DMS53 (cell line): ENCODE results near the gene L1CAM.

Source experiments
- DNase-seq: peaks from one replicate; lab custom pipeline; 2025; lab: John Stamatoyannopoulos, UW

The L1CAM gene

DNA sequence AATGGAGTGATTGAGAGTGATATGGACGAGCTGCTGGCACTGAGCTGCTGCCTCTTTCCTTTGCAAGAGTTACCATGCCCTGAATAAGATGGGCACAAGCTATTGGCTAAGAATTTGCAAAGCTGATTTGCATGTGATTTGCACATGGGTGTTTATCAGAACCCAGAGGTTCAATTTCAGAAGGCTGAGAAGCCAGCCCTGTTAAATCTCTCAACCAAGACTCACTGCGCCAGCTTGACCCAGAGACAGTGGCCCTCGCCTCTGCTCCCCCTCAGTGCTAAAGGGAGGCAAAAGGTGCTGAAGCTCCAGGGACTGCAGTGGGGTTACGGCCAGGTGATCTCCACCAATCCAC is 39.4 kb upstream of the L1CAM start:
- no peak for DNase-seq

DNA sequence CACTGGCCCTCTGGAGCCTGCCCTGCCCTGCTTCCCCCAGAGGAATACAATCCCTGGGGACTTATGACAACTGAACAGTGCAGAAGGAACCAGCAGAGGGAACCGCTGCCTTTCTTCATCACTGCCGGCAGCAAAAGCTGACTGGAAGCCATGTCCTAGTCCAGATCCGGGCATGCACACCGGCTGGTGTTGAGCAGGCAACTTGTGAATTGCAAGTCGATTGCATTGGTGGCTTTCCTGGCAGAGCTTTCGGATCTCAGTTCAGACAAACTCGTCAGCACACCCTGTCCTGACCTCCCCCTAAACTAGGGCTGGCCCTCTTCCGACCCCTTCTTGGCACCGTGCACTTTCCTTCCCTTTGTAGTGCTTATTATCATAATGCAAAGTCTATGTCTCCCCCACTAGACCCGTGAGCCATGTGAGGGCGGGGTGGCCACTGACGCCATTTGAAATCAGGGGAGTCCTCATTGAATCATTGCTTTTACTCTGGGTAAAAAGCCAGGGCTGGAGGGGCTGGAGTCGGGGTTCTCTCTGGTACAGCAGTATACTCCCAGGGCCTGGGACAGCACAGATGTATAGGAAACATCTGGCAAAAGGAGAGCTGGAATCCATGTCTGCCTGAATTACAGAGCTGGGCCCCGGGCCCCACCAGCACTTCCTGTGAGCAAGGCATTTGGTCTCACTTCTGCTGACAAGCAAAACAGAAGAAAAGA is 38.3 kb upstream of the L1CAM start:
- DNase-seq: peak; percentile 53

DNA sequence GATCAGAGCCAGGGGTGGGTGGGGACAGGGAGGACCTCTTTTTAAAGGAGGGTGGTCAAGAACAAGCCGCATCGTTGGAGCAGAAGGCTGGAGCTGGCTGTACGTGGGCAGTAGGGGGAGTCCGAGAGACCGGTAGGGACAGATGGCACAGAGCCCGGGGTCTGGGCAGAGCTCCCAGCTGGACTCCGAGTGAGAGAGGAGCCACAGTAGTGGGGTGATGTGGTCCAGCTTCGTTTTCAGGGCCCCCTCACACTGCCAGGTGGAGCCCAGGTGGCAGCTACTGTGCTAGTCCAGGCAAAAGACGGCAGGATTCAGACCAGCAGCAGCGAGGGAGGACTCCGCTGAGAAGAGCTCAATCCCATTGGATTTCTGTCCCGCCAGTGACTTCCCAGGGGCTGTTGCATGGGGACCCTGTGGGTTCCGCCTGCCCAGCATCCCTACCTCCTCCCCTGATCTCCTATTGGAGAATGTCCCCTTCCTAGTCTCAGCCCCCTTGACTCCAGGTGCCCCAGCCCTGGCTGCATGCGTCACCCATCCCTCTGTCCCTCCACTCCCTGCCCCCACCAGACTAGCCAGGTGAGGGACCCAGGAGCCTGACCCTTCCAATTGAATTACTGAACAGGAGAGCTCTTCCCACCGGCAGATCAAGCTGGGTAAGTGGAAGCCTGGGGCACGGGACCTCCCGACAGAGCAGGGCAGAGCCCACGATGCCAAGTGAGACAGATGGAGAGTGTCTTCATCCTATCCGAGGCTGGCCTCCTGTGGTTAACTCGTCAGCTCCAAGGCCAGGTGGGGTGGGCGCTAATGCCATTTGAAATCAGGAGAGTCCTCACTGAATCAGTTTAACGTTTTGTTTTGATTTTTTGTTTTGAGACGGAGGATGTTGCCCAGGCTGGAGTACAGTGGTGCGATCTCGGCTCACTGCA is 37.2 kb upstream of the L1CAM start:
- DNase-seq: no peak

DNA sequence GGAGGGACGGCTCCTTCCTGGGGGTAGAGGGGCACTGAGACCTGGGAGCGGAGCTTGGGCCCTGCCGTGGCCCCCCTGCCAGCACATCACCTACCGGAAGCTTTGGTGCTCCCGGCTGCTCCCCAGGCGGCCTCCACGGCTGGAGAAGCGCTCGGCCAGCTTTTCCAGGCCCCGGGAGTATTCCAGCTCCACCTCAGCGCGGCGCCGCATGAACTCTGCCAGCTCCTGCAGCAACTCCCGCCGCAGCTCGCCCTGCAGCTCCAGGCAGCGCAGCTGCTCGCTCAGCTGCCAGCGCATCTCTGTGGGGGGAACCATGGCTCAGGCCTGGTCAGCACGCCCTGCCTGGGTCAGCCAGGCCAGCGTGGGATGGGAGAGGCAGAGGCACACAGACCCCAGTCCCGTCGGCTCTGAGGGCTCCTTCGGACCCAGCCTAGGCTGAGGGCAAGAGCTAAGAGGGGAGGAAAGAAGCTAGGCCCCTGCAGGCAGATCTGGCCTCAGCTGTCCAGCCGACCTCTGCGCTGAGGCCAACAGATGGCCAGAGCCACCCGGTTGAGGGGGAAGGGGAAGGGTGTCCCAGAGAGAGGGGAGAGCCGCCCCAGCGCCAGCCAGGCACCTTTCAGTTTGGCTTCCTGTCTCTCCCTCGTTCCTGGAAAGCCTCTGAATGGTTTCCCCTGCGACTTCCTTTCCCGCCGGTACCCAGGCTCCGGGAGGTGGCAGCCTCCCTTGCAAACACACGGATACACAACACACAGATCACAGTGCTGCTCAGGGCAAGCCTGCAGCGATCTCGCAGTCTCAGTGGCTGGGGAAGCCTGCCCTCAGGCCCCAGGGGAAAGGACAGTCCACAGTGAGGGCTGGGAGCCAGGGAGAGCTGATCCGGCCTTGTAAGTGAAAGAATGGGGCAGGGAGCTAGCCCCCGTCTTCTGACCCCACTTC is 35.8 kb upstream of the L1CAM start:
- no peak for DNase-seq

DNA sequence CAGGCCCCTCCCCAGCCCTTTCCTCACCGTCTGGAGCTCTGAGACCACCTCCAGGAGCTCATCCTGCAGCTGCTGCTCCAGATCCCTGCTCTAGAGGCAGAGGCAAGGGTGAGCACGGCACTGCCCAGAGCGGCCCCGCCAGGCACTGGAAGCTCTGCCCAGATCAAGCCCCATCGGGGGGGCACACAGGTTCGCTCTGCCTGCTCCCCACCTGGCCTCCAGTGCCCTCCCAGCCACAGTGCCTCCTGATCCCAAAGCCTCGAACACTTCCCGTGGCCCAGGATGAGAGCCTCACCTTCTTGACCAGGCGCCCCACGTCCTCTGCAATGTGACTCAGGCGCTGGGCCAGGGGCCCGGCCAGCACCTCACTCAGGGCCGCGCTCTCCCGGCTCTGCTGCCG is 35.1 kb upstream of the L1CAM start:
- no peak for DNase-seq

DNA sequence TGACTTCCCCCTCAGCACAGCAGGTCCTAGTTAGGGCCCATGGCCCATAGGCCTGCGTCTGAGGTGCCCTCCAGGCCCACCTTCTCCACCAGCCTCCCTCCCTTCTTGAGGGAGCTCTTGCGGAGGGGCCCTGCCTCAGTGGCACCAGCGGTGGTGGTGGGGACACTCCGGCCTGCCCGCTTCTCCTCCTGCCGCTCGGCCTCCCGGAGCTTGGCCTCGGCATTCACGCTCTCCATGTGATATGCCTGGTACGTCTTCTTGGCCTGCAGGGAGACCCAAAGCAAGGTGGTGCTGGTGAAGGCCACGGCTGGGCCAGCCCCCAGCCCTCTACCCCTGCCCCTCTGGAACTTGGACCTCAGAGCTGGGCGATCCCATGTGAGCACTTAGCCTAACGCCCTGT is 34.6 kb upstream of the L1CAM start:
- DNase-seq: no peak

DNA sequence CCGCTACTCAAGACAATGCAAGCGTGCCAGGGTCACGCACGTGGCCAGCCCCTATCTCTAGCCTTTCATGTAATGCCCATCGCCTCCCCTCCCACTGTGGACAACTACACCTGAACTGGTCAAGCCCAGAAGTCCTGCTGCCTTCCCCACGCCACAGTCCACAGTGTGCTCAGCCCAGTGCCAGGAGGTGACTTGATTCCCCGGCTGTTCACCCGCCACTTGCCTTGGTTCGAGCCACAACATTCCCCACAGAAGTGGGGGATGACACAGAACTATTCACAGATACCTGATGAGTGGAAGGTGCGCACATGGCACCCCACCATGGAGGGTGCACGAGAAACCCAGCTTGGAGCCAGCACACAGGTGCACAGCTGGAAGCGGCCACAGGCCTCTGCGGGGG is 33.3 kb upstream of the L1CAM start:
- DNase-seq: no peak

DNA sequence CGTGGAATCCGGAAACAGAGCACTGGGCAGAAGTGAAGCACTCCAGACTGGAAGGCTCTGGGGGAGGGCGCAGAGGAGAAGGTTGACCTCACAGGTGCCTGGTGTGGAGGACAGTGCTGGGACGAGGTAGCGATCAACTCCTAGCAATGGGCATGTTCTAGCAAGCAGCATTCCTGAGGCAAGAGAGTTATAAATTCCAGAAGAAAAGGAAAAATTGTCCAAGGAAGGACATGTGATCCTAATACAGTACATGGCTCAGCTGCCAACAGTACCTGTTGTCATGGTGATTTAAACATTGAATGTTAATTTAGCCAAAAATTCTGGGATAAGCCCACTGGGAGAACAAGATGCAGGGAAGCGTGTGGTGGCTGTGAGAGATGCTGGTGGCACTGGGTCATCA is 31.9 kb upstream of the L1CAM start:
- DNase-seq: no peak

DNA sequence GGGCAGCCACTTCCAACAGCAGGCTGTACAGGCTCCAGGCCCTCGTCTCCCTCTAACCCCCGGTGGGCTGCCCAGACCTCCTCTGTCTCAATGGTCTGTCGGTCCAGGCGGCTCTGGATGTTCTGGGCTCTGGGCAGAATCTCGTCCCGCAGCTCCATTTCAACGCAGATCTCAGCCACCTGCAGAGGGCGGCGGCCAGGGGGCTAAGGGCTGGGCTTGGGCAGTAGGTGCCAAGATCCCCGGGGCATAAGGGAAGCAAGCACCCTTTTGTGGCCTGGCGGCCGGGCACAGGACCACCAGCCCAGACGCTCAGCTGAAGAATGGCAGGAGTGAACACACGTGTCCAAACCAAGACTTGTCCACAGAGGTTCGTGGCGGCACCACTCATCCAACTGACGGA is 27.7 kb upstream of the L1CAM start:
- no peak for DNase-seq

DNA sequence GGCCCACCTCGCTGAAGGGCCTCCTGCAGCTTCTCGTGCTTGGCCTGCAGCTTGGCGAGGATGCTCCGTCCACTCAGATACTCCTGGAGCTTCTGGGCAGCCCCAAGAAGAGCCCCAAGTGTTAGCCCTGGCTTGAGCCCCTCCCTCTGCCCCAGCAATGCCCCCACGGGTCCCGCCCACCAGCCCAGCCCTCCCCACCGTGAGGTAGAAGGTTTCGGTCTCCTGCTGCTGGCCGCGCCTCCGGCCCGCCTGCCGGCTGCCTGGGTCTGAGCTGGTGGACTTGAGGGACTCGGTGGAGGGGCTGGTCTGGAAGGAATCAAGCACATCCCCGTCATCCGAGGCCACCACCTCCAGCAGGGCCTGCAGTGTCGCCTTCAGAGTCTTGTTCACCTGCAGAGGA is 27.2 kb upstream of the L1CAM start:
- DNase-seq: no peak

DNA sequence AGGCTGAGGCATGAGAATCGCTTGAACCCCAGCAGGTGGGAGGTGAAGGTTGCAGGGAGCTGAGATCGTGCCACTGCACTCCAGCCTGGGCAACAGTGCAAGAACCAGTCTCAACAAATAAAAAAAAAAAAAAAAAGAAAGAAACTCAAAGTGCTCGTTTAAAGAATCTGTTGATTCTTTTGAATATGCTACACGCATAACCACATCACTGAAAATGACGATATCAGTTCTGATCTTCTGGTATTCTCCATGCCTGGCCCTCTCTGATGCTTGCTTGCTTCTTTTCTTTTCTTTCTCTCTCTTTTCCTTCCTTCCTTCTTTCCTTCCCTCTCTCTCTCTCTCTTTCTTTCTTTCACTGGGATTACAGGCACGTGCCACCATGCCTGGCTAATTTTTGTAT is 25.8 kb upstream of the L1CAM start:
- no peak for DNase-seq

DNA sequence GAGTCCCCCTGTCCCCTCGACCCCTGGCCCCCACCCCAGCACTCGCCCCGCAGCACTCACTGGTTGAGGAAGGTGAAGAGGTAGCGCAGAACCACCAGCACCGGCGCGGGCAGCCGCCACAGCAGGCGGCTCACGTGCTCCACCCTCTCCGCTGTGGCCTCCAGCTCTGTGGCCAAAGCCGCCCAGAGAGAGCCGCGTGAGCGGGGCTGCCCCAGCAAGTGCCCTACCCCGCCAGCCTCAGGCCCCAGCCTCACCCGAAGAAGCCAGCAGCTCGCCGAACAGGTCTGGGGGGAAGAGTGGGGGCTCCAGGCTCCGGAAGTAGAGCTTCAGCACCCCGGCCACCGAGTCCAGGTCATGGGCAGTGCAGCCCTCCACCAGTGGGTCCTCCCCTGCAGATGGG is 24.5 kb upstream of the L1CAM start:
- DNase-seq: no peak

DNA sequence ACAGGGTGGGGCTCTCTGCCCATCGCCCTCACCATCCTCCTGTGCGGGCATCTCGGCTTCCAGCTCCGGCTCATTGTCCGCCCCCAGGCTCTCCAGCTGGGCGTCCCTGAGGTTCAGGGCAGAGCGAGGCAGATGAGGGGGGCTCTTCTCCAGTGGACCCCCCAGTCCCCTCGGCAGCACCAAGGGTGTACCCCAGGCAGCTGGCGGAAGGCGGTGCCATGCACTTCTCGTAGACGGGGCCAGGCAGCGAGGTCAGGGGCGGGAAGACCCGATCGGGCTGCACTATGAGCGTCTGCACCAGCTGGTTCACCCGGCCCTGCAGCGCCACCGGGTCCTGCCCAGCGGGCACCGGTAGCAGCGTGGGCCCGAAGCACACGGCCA is 24.0 kb upstream of the L1CAM start:
- DNase-seq: no peak

DNA sequence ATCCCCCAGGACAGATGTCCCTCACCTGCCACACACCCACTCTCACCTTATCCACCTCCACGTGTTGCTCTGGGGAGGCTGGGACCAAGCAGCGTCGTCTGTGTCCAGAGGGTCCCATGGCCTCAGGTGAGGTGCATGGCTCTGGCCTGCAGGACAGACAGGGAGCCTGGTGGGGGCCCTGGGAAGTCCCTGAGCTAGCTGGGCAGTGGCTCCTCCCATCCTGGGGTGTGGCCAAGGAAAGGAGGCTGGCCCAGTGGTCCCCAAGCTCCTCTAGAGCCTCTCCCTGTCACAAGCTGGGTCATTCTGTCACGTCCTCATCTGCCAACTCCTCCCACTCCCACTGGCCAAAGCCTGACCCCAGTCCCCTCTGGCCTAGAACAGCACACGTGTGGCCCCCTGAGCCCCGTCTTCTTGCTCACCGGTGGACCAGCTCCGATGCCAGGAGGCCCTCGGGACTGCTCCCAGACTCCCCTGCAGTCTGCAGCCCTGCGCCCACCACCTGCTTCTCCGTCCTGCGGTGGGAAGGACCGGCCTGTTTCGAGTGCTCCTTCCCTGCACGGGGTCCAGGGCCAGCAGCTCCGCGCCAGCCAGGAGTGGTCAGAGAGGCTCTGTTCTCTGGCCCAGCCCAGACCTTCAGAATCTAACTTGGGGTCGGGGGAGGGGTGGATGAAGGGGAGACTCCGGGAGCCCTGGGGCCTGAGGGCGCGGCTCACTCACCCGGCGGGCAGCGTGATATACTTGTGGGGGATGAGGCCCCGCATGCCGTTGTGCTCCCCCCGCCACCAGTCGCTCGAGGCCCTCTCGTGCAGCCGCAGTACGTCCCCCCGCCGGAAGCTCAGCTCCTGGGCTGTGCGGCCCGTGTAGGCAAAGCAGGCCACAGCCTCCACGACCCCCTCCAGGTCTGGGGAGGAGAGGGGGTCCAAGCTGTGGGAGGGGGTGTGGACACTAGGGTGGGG is 23.3 kb upstream of the L1CAM start:
- peak; percentile 21 for DNase-seq

DNA sequence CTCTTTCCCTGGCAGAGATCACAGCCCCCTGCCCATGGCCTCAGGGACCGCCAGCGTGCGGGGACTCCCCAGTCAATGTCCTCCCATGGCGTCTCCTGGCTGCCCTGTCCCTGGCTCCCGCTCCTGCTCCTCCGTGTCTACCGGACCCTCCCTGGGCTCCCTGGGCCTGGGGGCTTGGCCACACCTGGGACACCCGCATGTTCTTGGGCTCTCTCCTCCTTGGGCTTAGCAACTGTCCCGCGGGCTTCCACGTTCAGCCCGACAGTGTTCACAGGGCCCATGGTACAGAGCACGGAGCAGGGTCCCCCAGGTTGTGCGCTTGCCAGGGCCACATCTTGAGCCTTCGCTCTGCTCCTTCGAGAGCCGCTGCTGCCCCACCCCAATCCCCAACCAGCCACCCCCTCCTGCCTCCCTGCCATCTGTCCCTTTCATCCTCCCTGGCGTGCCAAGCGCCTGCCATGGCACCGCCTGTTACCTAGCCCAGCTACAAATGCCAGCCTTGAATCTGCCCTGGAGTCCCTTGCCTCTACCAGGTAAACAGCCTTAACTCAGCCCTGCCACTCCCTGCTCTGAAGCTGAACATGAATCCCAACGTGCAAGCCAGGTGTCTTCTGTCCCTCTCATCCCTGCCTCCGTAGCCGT is 22.4 kb upstream of the L1CAM start:
- no peak for DNase-seq

DNA sequence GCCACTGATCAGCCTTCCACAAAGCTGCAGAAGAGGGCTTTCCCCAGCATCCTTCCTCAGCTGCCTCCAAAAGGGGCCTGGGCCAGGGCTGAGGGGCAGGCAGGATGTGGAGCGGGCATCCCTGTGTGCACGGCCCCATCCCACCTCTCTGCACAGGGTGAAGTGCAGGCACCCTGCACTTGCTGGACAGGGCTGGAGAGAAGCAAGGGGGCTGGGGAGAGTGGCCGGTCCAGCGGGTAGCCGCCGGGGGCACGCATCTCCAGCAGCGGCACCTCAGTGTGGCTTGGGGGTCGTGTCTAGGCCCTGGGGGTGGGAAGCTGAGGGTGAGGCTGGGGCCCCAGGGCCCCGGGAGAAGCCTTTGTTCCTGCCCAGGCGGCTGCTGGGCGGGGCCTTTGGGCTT is 21.5 kb upstream of the L1CAM start:
- DNase-seq: no peak

DNA sequence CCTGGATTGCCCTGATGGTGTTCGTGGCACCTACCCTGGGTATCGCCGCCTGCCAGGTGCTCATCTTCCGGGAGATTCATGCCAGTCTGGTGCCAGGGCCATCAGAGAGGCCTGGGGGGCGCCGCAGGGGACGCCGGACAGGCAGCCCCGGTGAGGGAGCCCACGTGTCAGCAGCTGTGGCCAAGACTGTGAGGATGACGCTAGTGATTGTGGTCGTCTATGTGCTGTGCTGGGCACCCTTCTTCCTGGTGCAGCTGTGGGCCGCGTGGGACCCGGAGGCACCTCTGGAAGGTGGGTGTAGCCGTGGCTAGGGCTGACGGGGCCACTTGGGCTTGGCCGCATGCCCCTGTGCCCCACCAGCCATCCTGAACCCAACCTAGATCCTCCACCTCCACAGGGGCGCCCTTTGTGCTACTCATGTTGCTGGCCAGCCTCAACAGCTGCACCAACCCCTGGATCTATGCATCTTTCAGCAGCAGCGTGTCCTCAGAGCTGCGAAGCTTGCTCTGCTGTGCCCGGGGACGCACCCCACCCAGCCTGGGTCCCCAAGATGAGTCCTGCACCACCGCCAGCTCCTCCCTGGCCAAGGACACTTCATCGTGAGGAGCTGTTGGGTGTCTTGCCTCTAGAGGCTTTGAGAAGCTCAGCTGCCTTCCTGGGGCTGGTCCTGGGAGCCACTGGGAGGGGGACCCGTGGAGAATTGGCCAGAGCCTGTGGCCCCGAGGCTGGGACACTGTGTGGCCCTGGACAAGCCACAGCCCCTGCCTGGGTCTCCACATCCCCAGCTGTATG is 20.3 kb upstream of the L1CAM start:
- DNase-seq: no peak

DNA sequence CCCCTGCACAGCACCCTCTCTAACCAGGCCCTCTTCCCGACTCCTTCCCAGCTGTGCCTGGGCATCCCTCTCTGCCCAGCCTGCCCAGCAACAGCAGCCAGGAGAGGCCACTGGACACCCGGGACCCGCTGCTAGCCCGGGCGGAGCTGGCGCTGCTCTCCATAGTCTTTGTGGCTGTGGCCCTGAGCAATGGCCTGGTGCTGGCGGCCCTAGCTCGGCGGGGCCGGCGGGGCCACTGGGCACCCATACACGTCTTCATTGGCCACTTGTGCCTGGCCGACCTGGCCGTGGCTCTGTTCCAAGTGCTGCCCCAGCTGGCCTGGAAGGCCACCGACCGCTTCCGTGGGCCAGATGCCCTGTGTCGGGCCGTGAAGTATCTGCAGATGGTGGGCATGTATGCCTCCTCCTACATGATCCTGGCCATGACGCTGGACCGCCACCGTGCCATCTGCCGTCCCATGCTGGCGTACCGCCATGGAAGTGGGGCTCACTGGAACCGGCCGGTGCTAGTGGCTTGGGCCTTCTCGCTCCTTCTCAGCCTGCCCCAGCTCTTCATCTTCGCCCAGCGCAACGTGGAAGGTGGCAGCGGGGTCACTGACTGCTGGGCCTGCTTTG is 19.6 kb upstream of the L1CAM start:
- no peak for DNase-seq
